GM12874 (cell line): ENCODE measurements around the gene UVRAG.

Source experiments
- TF ChIP-seq, protein P1 (sequence below): IDR thresholded peaks from 2 replicates; pipeline ENCODE4 v1.5.1; 2011; ENCODE audit warnings: low read depth, mild to moderate bottlenecking, control low read depth, low read length, moderate library complexity; ENCODE audit not compliant: insufficient read depth

UVRAG gene

DNA sequence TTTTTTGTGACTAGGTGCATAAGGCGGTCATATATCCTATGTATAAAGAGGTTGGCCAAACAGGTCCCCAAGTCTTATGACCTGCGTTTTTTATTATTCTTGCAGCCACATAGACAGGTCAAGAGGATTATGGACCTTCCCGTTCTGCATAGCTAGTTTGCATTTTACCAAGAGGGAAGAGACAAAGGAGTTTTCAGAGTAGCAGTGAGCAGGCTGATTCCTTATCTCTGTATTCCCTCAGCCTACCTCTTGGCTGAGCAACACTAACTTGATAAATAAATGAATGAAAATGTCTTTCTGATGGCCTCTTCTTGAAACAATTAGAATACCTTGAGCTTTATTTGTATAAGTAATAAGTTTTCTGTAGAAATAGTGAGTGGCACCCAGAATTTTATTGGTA is 210.8 kb downstream of the UVRAG start:
- TF ChIP-seq, protein P1, sequence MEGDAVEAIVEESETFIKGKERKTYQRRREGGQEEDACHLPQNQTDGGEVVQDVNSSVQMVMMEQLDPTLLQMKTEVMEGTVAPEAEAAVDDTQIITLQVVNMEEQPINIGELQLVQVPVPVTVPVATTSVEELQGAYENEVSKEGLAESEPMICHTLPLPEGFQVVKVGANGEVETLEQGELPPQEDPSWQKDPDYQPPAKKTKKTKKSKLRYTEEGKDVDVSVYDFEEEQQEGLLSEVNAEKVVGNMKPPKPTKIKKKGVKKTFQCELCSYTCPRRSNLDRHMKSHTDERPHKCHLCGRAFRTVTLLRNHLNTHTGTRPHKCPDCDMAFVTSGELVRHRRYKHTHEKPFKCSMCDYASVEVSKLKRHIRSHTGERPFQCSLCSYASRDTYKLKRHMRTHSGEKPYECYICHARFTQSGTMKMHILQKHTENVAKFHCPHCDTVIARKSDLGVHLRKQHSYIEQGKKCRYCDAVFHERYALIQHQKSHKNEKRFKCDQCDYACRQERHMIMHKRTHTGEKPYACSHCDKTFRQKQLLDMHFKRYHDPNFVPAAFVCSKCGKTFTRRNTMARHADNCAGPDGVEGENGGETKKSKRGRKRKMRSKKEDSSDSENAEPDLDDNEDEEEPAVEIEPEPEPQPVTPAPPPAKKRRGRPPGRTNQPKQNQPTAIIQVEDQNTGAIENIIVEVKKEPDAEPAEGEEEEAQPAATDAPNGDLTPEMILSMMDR = no peak

DNA sequence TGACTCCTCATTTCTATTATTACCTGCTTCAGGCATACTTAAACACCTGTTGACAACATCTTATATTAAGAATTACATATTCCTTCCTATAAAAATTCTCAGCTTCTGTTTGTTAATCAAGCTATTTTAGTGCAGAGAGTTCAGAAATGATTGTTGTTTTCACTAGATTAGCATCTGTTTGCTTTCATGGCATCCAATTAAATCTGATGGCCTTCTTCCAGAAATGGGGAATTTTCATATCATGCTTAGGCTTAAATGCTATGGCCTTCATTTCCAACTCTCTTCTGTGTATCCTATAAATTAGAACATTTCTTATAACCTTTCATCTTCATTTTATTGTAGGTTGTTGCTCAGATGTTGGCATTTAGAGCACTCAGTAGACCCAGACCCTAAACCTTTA is 211.3 kb downstream of the UVRAG start:
- TF ChIP-seq, protein P1 = no peak

DNA sequence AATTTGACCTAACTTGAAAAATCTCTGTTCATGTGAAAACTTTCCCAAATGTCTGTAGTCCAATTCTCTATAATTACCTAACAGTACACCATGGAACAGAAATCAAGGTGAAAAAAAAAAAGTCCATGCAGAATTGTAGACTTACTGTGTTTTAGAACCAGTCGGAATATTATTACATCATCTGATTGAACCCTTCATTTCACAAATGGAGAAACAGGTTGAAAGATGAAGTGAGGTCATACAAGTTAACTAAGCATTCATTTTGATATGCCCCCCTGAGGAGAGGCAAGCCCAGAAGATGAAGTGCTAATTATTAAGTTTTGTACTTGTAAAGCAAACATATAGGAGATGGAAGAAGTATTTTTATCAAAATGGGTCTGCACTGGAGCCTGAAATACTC is 211.9 kb downstream of the UVRAG start:
- TF ChIP-seq, protein P1 = no peak

DNA sequence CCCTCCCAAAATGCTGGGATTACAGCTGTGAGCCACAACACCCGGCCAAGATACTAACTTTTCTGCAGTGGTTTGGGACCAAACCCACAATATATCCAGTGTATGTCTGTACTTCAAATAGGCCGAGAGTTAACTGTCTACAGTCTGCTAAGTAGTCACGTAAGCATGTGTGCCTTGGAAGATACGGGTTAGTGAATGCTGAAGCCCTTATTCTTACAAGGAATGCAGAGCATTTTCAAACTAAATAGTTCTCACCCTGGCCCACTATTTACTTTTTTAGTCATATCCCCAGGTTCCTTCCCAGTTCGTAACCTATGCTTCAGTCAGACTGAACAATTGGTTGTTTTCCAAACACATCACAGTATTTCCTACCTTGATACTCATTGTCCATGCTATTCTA is 215.3 kb downstream of the UVRAG start:
- TF ChIP-seq, protein P1 = no peak

DNA sequence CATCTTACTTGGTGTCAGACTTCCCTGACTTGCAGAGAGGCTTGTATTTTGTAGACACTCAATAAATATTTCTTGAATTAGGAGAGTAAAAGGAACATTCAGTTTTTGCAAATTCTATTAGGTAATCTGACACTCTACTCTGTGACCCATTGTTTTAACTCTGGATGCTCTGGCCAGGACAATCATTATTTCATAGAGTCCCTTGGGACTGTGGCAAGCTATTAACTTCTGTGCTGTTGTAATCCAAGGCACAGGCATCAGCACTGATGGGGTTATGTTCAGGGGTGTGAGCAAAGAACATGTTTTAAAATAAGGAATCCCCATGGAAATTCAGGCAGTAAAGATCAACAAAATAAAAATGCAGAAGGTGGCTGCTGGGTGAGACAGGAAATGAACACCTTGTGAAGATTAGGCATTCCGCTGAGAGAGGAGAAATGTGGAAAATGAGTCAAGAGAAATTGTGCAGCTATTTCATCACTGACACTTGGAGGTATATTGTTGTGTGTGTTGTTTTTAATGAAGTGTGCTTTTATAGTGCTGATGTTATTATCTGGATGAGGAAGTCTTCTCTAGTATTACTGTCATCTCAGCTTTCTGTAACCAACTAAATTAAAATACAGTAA is 216.1 kb downstream of the UVRAG start:
- TF ChIP-seq, protein P1 = no peak

DNA sequence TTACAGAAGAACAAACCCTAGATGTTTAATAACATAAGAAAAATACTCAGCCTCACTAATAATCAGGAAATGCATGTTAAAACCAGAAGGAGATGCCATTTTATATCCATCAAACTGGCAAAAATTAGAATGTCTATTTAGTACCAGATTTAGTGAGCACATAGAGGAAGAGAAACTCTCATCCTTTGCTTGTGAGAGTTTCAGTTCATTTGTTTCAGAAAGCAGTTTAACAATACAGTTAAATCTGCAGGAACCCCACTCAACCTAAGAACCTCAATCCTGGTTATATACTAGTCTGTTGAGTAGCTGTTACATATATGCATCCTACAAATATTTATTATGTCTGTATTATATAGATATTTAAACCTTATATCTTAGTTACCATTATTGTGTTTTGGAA is 218.7 kb downstream of the UVRAG start:
- TF ChIP-seq, protein P1 = no peak

DNA sequence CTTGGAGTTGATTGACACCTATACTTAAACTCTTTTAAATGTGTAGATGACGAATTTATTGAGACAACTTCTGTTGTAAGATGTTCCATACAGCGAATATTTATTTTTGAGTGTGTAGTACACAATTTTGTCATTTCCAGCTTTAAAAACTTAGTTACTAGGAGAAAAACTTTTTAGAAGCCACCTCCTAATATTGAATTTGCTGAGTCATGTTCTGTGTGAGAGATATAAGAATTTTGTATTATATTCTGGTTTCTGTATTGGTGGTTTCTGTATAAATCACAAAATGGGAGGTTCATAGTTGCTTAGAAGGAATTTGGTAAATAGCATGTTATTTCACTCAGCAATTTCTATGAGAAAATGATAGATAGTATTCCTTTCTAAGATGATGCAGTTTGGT is 220.0 kb downstream of the UVRAG start:
- TF ChIP-seq, protein P1 = no peak
